GM06990 (cell line): ENCODE results near the gene AHI1.

Source experiments
- DNase-seq: peaks from one replicate; pipeline ENCODE4 v3.0.0-alpha.2; 2011; ENCODE audit not compliant: insufficient read length; ENCODE audit errors: extremely low read depth
- H3K27me3 ChIP-seq: replicated peaks from 2 replicates; pipeline ENCODE4 v1.6.0; 2011; ENCODE audit warnings: low read length; ENCODE audit not compliant: control insufficient read depth, insufficient read depth
- H3K36me3 ChIP-seq: 2 replicates; pipeline ENCODE4 v1.5.1; 2011; ENCODE audit warnings: low read length; ENCODE audit not compliant: control insufficient read depth, insufficient read depth
- H3K4me3 ChIP-seq: replicated peaks from 2 replicates; pipeline ENCODE4 v1.5.1; 2011; ENCODE audit warnings: low read depth, mild to moderate bottlenecking, control low read depth, low read length
- CTCF ChIP-seq: IDR thresholded peaks from 2 replicates; pipeline ENCODE4 v1.5.1; 2011; ENCODE audit warnings: low read length, control low read depth, mild to moderate bottlenecking, inconsistent platforms; ENCODE audit not compliant: insufficient read depth, poor library complexity, severe bottlenecking

The AHI1 gene

GRCh38 chr6:135261872-135262725 lies 235.4 kb downstream of the AHI1 start:
- Histone ChIP-seq H3K36me3 (no peaks in the 10 kb centered on the region), H3K4me3 (no peak overlapping the region), H3K27me3 (no peaks in the 10 kb centered on the region)
- no peak for TF ChIP-seq CTCF
- DNase-seq = no peak

GRCh38 chr6:135260612-135261011 lies 236.9 kb downstream of the AHI1 start:
- Histone ChIP-seq H3K36me3 (no peaks in the 10 kb centered on the region), H3K27me3 (no peaks in the 10 kb centered on the region), H3K4me3 (no peak overlapping the region)
- TF ChIP-seq CTCF = no peak
- no peak for DNase-seq

- no peak for TF ChIP-seq CTCF
- DNase-seq = no peak
Measured at GRCh38 chr6:135258970-135259369, 238.6 kb downstream of the AHI1 start.

GRCh38 chr6:135257631-135258405 lies 239.7 kb downstream of the AHI1 start:
- Histone ChIP-seq H3K4me3 (no peak overlapping the region), H3K27me3 (no peaks in the 10 kb centered on the region), H3K36me3 (no peaks in the 10 kb centered on the region)
- TF ChIP-seq CTCF = no peak
- DNase-seq = no peak

More at GRCh38 chr6:135258970-135259369, 238.6 kb downstream of the AHI1 start:
- Histone ChIP-seq H3K36me3 (no peaks in the 10 kb centered on the region), H3K27me3 (no peaks in the 10 kb centered on the region), H3K4me3 (no peak overlapping the region)

GRCh38 chr6:135256866-135257265 lies 240.7 kb downstream of the AHI1 start:
- no peak for DNase-seq
- H3K36me3 ChIP-seq = no peaks in the 10 kb centered on the region
- H3K4me3 ChIP-seq = no peak overlapping the region
- H3K27me3 ChIP-seq = no peaks in the 10 kb centered on the region
- no peak for TF ChIP-seq CTCF
